ENCODE measurements around the gene CD300LF. TPM values are rescaled to one million over a fixed set of nuclear protein-coding genes. Genes with fewer than 3 reads are reported as not detected.

CD300LF gene
- total RNA-seq, 4 donors from 2014 or later, result 0.27 to 0.41 TPM; not detected in 2

DNA sequence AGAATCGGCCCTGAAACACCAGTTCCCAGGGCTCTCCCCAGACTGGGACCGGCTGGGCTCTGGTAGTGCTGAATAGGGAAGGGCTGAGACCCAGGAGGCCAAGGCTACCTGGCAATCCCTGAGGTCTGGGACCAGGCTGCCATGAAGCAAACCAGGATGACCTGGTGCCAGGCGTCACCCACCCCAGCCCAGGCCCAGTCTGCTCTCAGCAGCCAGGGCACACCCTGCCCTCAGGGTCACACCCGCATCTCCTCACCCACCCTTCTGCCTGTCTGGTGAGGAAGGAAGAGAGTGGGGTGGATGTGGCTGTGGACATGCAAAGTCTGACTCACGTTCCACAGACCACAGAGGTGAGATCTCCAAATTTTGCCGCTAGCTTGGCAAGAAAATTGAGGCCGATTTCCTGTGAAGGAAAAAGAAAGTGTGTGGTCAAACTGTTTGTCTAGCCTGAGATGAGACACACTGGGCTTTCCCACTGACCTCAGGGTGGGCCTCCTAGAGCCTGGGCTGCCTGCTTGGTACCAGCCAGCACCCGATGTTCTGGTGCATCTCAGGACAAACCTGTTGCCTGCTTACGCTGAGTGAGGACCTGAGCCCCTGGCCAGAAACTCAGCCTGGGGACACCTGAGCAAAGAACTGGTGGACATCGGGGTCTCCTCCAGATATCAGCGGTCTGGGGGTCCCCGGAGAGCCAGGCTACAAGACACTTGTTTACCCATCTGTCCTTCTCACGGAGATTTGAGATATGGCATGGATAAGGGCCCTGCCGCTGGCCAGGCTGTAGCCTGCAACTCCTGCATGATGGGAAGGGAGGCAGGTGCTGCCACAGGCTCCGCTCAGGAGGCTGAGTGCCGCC, 18.0 kb upstream of the CD300LF start:
- Histone ChIP-seq H3K4me1 (no peaks in the 10 kb centered on the region), H3K9me3 (no peaks in the 10 kb centered on the region), H3K4me3 (no peak overlapping the region), H3K27me3 (no peaks in the 10 kb centered on the region), H3K36me3 (no peaks in the 10 kb centered on the region), H3K27ac (no peak overlapping the region)
- TF ChIP-seq, protein P1, sequence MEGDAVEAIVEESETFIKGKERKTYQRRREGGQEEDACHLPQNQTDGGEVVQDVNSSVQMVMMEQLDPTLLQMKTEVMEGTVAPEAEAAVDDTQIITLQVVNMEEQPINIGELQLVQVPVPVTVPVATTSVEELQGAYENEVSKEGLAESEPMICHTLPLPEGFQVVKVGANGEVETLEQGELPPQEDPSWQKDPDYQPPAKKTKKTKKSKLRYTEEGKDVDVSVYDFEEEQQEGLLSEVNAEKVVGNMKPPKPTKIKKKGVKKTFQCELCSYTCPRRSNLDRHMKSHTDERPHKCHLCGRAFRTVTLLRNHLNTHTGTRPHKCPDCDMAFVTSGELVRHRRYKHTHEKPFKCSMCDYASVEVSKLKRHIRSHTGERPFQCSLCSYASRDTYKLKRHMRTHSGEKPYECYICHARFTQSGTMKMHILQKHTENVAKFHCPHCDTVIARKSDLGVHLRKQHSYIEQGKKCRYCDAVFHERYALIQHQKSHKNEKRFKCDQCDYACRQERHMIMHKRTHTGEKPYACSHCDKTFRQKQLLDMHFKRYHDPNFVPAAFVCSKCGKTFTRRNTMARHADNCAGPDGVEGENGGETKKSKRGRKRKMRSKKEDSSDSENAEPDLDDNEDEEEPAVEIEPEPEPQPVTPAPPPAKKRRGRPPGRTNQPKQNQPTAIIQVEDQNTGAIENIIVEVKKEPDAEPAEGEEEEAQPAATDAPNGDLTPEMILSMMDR (IDR thresholded peaks at IDR 0.05), result no peak
- no peak for TF ChIP-seq POLR2A (IDR thresholded peaks at IDR 0.05)
- intact Hi-C loops (cut with DNase I; ENCODE audit: low total_unique reads), result no loop called here
- no peak for DNase-seq

GRCh38 chr17:74729866-74730265, 17.1 kb upstream of the CD300LF start:
- intact Hi-C loops (cut with DNase I; ENCODE audit: low total_unique reads), result no loop called here
- H3K9me3 ChIP-seq, result no peaks in the 10 kb centered on the region
- no peak for DNase-seq
- H3K27ac ChIP-seq, result no peak overlapping the region
- no peaks in the 10 kb centered on the region for H3K36me3 ChIP-seq
- no peaks in the 10 kb centered on the region for H3K27me3 ChIP-seq
- TF ChIP-seq, protein P1 (IDR thresholded peaks at IDR 0.05), result no peak
- no peak for TF ChIP-seq POLR2A (IDR thresholded peaks at IDR 0.05)
- H3K4me1 ChIP-seq, result no peaks in the 10 kb centered on the region
- no peak overlapping the region for H3K4me3 ChIP-seq

GRCh38 chr17:74729368-74729767, 16.6 kb upstream of the CD300LF start:
- Histone ChIP-seq H3K27me3 (no peaks in the 10 kb centered on the region), H3K4me3 (no peak overlapping the region), H3K4me1 (no peaks in the 10 kb centered on the region), H3K27ac (no peak overlapping the region), H3K36me3 (no peaks in the 10 kb centered on the region), H3K9me3 (no peaks in the 10 kb centered on the region)
- DNase-seq, result no peak
- TF ChIP-seq, protein P1 (IDR thresholded peaks at IDR 0.05), result no peak
- TF ChIP-seq POLR2A (IDR thresholded peaks at IDR 0.05), result no peak
- intact Hi-C loops (cut with DNase I; ENCODE audit: low total_unique reads), result no loop called here

DNA sequence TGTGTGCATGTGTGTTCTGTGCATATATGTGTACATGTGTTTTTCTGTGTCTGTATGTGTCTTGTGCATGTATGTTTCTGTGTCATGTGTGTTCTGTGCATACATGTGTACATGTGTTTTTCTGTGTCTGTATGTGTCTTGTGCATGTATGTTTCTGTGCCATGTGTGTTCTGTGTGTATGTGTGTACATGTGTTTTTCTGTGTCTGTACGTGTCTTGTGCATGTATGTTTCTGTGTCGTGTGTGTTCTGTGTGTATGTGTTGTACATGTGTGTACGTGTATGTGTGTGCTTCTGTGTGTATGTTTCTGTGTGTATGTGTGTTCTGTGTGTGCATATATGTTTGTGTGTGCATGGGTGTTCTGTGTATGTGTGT, 16.0 kb upstream of the CD300LF start:
- Histone ChIP-seq H3K27me3 (no peaks in the 10 kb centered on the region), H3K4me1 (no peaks in the 10 kb centered on the region), H3K9me3 (no peaks in the 10 kb centered on the region), H3K36me3 (no peaks in the 10 kb centered on the region), H3K27ac (no peak overlapping the region), H3K4me3 (no peak overlapping the region)
- no peak for DNase-seq
- TF ChIP-seq, protein P1 (IDR thresholded peaks at IDR 0.05), result no peak
- no peak for TF ChIP-seq POLR2A (IDR thresholded peaks at IDR 0.05)
- intact Hi-C loops (cut with DNase I; ENCODE audit: low total_unique reads), result no loop called here

DNA sequence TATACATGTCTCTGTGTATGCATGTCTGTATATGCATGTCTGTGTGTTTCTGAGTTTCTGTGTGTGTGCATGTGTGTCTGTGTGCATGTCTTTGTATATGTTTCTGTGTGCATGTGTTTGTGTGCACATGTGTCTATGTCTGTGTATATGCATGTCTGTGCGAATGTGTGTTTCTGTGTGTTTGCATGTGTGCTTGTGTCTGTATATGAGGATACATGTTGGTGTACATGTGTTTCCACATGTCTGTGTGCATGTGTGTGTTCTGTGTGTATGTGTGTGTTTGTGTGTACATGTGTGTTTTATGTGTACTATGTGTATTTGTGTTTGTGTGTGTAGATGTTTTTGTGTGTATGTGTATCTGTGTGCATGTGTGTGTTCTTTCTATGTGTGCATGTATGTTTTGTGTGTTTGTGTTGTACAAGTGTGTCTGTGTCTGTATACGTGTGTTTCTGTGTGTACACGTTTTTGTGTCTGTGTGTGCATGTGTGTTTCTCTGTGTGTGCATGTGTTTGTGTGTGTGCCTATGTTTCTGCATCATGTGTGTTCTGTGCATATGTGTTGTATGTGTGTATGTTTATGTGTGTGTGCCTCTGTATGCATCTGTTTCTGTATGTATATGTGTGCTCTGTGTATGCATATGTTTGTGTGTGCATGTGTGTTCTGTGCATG, 15.4 kb upstream of the CD300LF start:
- Histone ChIP-seq H3K27me3 (no peaks in the 10 kb centered on the region), H3K9me3 (no peaks in the 10 kb centered on the region), H3K4me3 (no peak overlapping the region), H3K27ac (no peak overlapping the region), H3K4me1 (no peaks in the 10 kb centered on the region), H3K36me3 (no peaks in the 10 kb centered on the region)
- intact Hi-C loops (cut with DNase I; ENCODE audit: low total_unique reads), result no loop called here
- TF ChIP-seq POLR2A (IDR thresholded peaks at IDR 0.05), result no peak
- TF ChIP-seq, protein P1 (IDR thresholded peaks at IDR 0.05), result no peak
- no peak for DNase-seq

Data from uterus (tissue), 4 donors.